Measurements from ENCODE around the gene FAM110D.

FAM110D gene

DNA sequence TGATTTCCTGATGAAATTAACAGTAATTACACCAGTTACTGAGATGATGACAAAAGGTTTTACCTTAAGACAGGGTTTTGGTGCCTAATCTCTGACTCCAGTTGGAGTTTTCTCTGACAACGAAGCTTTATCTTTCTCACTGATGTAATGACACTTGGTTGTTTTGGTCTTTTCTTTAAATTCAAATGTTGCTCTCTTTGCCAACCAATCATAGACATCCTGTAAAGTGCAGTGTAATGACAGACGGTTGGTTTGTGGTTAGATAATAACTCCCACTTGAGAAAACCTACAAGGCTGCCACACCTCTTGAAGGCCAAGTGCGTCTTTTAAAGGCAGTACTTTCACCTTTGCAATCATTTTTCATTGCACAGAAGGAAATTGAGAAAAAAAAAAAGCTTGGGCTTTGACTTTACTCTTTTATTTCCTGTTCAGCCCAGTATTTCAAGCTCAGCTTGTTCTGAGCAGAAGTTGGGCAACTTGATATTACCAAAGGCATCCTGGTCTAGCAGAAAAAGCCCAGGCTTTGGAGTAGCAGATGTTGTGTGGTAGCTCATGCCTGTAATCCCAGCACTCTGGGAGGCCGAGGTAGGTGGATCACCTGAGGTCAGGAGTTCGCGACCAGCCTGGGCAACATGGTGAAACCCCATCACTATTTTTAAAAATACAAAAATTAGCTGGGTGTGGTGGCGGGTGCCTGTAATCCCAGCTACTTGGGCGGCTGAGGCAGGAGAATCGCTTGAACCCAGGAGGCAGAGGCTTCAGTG, 32.4 kb upstream of the FAM110D start:
- DNase-seq, result peak; percentile 77
- H3K9ac ChIP-seq (ENCODE audit: low read depth, low read length), result peak overlapping the region; percentile 57
- H4K20me1 ChIP-seq (ENCODE audit: insufficient read depth, low read length), result no peaks in the 10 kb centered on the region
- H3K9me3 ChIP-seq (ENCODE audit: insufficient read depth, low read length, severe bottlenecking), result no peaks in the 10 kb centered on the region
- peak overlapping the region; percentile 32; the same call in 1 of the 2 replicates for H2AFZ ChIP-seq (ENCODE audit: low read depth, low read length)
- H3K36me3 ChIP-seq (ENCODE audit: insufficient read depth, low read length), result peaks cover 22% of the 10 kb centered on the region
- peak overlapping the region in 1 of 2 experiments; percentile 34; a peak in 2 of 4 replicates for H3K4me3 ChIP-seq (ENCODE audit: low read depth in 1 of 2, low read length in 2 of 2)
- H3K27ac ChIP-seq (ENCODE audit: low read length), result peak overlapping the region; percentile 95
- no peaks in the 10 kb centered on the region for H3K27me3 ChIP-seq (ENCODE audit: insufficient read depth, low read length, poor library complexity)
- TF ChIP-seq CTCF (IDR thresholded peaks at IDR 0.05; ENCODE audit: borderline replicate concordance, extremely low read depth, low read length, poor library complexity, severe bottlenecking), result no peak
- no peak for TF ChIP-seq EZH2 (IDR thresholded peaks at IDR 0.05; ENCODE audit: borderline replicate concordance, low read depth, low read length, severe bottlenecking)
- peaks cover 50% of the 10 kb centered on the region for H3K4me1 ChIP-seq (ENCODE audit: insufficient read depth, low read length)
- peak overlapping the region; percentile 56 for H3K4me2 ChIP-seq (ENCODE audit: insufficient read depth, low read length)
- peaks cover 26% of the 10 kb centered on the region for H3K79me2 ChIP-seq (ENCODE audit: insufficient read depth, low read length)
- peak; percentile 96 for ATAC-seq (ENCODE audit: insufficient read depth, low read depth)

- Histone ChIP-seq H2AFZ (ENCODE audit: low read depth, low read length) (no peak overlapping the region), H3K36me3 (ENCODE audit: insufficient read depth, low read length) (peaks cover 12% of the 10 kb centered on the region; the same call in 1 of the 2 replicates), H3K9ac (ENCODE audit: low read depth, low read length) (peak overlapping the region; percentile 57), H3K27ac (ENCODE audit: low read length) (peak overlapping the region; percentile 95), H4K20me1 (ENCODE audit: insufficient read depth, low read length) (no peaks in the 10 kb centered on the region), H3K4me1 (ENCODE audit: insufficient read depth, low read length) (peaks cover 50% of the 10 kb centered on the region), H3K79me2 (ENCODE audit: insufficient read depth, low read length) (peaks cover 17% of the 10 kb centered on the region), H3K4me3 (ENCODE audit: low read depth in 1 of 2, low read length in 2 of 2) (peak overlapping the region in 1 of 2 experiments; percentile 34; a peak in 2 of 4 replicates), H3K4me2 (ENCODE audit: insufficient read depth, low read length) (peak overlapping the region; percentile 56), H3K9me3 (ENCODE audit: insufficient read depth, low read length, severe bottlenecking) (no peaks in the 10 kb centered on the region), H3K27me3 (ENCODE audit: insufficient read depth, low read length, poor library complexity) (no peaks in the 10 kb centered on the region)
- ATAC-seq (ENCODE audit: insufficient read depth, low read depth) (peak; percentile 22; the same call in 2 of the 3 replicates), DNase-seq (peak; percentile 32)
- TF ChIP-seq EZH2 (IDR thresholded peaks at IDR 0.05; ENCODE audit: borderline replicate concordance, low read depth, low read length, severe bottlenecking), result no peak
- TF ChIP-seq CTCF (IDR thresholded peaks at IDR 0.05; ENCODE audit: borderline replicate concordance, extremely low read depth, low read length, poor library complexity, severe bottlenecking), result no peak
Observed at GRCh38 chr1:26127235-26128163, 31.4 kb upstream of the FAM110D start.

- TF ChIP-seq EZH2 (IDR thresholded peaks at IDR 0.05; ENCODE audit: borderline replicate concordance, low read depth, low read length, severe bottlenecking), result no peak
- no peak for TF ChIP-seq CTCF (IDR thresholded peaks at IDR 0.05; ENCODE audit: borderline replicate concordance, extremely low read depth, low read length, poor library complexity, severe bottlenecking)
- H3K4me2 ChIP-seq (ENCODE audit: insufficient read depth, low read length), result no peak overlapping the region
- 0 out of 2 replicates have a peak, but pooled peaks cover 2% of the 10 kb centered on the region for H3K79me2 ChIP-seq (ENCODE audit: insufficient read depth, low read length)
- H3K27me3 ChIP-seq (ENCODE audit: insufficient read depth, low read length, poor library complexity), result no peaks in the 10 kb centered on the region
- ATAC-seq (ENCODE audit: insufficient read depth, low read depth), result no peak
- peaks cover 8% of the 10 kb centered on the region for H3K9me3 ChIP-seq (ENCODE audit: insufficient read depth, low read length, severe bottlenecking)
- no peaks in the 10 kb centered on the region for H3K36me3 ChIP-seq (ENCODE audit: insufficient read depth, low read length)
- no peak overlapping the region for H2AFZ ChIP-seq (ENCODE audit: low read depth, low read length)
- H3K9ac ChIP-seq (ENCODE audit: low read depth, low read length), result no peak overlapping the region
- H3K27ac ChIP-seq (ENCODE audit: low read length), result no peak overlapping the region
- H3K4me1 ChIP-seq (ENCODE audit: insufficient read depth, low read length), result peaks cover 33% of the 10 kb centered on the region
- no peaks in the 10 kb centered on the region for H4K20me1 ChIP-seq (ENCODE audit: insufficient read depth, low read length)
- no peak for DNase-seq
- no peak overlapping the region for H3K4me3 ChIP-seq (ENCODE audit: low read depth in 1 of 2, low read length in 2 of 2)
Observed at GRCh38 chr1:26129778-26130177, 29.1 kb upstream of the FAM110D start.

Data from DND-41 (cell line).